GM12872 (cell line): ENCODE results near the gene GPR84.

ENCODE experiments used
- TF ChIP-seq, protein P1 (sequence below): IDR thresholded peaks from 3 replicates; pipeline ENCODE4 v1.5.1; 2011; ENCODE audit warnings: low read depth, mild to moderate bottlenecking, low read length, moderate library complexity; ENCODE audit not compliant: insufficient read depth

Gene GPR84

DNA sequence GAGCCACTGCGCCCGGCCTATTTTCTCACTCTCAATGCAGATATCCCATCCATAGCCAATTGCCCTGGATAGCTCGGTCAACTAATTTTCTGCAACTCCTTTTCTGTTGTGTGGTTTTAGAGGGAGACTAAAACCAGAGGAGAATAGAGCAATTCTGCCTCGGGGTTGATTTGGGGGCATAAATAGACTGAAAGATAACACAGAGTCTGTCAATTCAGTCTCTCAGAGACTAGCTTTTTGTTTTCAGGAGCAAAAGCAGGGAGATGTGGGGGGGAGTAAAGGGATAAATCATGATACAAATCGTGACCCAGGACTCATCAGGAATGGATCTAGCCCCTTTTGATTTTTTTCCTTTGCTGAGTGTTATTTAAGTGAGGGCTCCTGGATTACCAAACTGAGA lies 32.8 kb downstream of the GPR84 start:
- TF ChIP-seq, protein P1, sequence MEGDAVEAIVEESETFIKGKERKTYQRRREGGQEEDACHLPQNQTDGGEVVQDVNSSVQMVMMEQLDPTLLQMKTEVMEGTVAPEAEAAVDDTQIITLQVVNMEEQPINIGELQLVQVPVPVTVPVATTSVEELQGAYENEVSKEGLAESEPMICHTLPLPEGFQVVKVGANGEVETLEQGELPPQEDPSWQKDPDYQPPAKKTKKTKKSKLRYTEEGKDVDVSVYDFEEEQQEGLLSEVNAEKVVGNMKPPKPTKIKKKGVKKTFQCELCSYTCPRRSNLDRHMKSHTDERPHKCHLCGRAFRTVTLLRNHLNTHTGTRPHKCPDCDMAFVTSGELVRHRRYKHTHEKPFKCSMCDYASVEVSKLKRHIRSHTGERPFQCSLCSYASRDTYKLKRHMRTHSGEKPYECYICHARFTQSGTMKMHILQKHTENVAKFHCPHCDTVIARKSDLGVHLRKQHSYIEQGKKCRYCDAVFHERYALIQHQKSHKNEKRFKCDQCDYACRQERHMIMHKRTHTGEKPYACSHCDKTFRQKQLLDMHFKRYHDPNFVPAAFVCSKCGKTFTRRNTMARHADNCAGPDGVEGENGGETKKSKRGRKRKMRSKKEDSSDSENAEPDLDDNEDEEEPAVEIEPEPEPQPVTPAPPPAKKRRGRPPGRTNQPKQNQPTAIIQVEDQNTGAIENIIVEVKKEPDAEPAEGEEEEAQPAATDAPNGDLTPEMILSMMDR, result no peak

DNA sequence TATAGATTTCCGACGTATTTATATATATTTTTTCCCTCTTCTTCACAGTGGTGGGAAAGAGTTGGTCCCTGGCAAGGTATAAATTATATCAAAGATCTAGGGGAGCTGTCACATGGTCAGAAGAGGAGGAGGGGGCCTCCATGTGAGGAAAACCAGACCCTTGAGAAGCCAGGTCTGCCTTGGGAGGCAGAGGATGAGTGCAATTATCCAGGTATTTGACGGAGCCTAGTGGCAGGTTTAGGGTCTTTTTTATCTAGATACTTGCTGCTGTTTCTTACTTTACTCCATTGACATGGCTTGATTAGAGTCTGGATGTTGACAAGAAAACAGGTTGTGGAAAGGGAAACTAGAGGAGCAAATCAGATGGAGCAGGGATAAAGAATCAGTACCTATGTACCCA lies 33.8 kb downstream of the GPR84 start:
- TF ChIP-seq, protein P1, result no peak

DNA sequence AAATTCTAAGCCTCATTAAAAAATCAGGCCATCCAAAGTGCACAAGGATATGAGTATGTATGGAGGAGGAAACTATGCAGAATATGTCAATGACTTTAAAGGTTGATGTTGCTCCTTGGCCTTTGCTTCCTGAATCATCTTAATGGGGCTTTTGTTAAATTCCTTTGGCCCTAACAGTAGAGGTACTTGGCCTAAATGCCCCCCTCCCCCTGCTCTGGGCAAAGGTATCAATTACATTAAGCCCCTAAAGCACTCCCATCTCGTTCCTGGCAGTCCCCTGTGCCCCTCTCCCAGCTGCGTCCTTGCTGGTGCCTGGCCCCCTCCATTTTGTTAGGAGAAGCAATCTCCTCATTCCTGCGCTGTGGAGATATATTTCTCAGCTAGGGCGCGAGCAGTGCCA lies 34.5 kb downstream of the GPR84 start:
- TF ChIP-seq, protein P1, result no peak

DNA sequence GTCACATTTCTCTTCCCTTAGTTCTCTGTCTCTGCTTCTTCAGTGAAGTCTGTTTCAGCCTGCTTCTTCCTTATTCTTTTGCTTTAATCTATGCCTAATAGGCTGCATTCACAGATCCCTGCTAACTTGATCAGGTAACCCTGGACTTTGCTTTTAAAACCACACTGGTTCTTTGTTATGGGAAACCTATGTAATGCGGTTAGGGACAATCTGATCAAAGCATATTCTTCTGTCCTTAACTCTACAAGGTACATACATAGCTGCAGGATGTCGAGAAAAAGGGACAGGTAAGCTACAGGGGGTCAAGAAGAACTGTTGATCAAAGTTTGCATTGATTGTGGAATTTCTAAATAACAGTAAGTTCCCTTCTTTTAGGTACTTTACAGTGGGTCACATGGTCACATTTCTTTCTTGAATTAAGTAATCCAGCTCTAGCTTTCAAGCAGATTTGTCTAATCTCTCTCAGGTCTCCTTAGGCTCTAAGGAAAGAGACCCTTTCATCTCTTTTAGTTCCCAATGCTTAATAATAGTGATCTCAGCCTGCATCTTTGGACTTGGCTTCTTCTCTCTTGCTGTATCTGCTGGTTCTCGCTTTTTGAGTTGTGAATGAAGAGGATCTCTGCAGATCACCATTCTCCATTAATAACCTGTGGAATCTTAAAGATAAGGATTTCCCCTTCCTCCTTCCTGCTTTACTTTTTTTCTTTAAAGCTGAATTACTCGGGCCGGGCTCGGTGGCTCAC lies 35.5 kb downstream of the GPR84 start:
- TF ChIP-seq, protein P1, result no peak

DNA sequence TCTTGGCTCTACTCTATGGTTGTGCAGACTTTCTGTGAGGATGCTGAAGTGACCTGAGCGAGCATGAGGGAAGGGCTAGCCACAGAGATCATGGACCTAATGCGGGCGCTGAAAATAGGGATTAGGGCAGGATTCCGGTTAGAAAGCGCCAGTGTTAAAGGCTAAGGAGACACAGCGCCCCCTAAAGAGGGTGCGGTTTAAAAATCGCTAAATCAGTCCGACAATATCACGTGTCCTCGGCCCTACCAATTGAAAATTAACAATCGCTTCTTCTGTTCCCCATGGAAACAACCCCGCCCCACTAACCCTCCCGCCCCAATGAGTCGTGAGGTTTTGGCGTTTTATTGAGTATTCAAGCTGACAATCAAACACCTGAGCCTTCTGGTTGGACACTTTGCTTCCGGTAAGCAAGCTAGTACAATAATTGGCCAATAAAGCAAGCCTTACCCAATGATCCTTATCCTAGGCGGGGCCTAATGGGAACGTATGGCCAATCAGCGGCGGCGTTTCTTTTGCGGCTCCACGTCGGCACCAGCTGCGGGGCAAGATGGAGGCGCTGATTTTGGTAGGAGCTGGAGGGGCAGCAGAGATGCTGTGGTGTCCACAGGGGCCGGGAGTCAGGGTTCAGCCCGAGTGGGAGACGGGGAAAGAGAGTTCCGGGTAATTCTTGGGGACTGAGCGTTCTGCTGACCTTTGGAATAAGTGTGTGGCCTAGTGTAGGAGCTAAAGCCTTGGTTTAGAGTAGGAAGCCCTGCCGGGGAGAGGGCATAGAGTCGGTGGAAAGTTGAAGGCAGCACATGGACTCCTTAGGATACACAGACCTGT lies 39.5 kb downstream of the GPR84 start, which contains the start of gene COPZ1:
Gene COPZ1 (plus strand): TSS at position 515 of the 825 bp plus-strand sequence. CDS start 33 bp downstream, at position 548.
- TF ChIP-seq, protein P1, result peak; percentile 85

DNA sequence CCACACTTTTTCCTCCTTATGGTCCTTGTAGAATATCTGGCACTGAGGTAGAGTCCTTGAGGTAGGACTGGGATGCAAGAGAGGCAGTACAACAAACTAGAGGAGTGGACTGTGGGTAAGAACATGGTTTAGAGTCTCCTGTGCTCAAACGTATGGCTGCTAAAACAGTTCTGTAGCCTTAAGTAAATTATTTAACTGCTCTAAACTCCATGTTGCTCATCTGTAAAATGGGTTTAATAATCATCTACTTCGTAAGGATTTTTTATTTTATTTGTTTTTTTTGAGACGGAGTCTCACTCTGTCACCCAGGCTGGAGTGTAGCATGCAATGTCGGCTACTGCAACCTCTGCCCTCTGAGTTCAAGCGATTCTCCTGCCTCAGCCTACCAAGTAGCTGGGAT lies 42.9 kb downstream of the GPR84 start:
- TF ChIP-seq, protein P1, result no peak
